ENCODE measurements around the gene PAQR8.
"Not testable (repeated sequence)": the region's sequence is repeated elsewhere in the genome, so short reads cannot be mapped to it uniquely, and the experiment has no call there.

PAQR8 gene

GRCh38 chr6:52377538-52378221 lies 15.7 kb downstream of the PAQR8 start:
- no peak for DNase-seq

GRCh38 chr6:52381249-52381648 lies 19.3 kb downstream of the PAQR8 start:
- no peak for DNase-seq

GRCh38 chr6:52384145-52384766 lies 22.3 kb downstream of the PAQR8 start:
- no peak for DNase-seq

- DNase-seq, result no peak
Observed at GRCh38 chr6:52385074-52385473, 23.1 kb downstream of the PAQR8 start.

GRCh38 chr6:52388119-52388518 lies 26.2 kb downstream of the PAQR8 start:
- DNase-seq, result not testable (repeated sequence)

GRCh38 chr6:52388790-52389189 lies 26.8 kb downstream of the PAQR8 start:
- no peak for DNase-seq

GRCh38 chr6:52389264-52389625 lies 27.3 kb downstream of the PAQR8 start:
- DNase-seq, result no peak

- DNase-seq, result peak; percentile 46 to 66
Observed at GRCh38 chr6:52389626-52390360, 27.8 kb downstream of the PAQR8 start.

GRCh38 chr6:52390361-52390727 lies 28.4 kb downstream of the PAQR8 start:
- peak; percentile 70 to 82 for DNase-seq

- no peak for DNase-seq
Observed at GRCh38 chr6:52391599-52391998, 29.6 kb downstream of the PAQR8 start.

GRCh38 chr6:52392944-52393343 lies 31.0 kb downstream of the PAQR8 start:
- no peak for DNase-seq

GRCh38 chr6:52393780-52394179 lies 31.8 kb downstream of the PAQR8 start:
- DNase-seq, result no peak

- DNase-seq, result peak; percentile 38 to 70
Observed at GRCh38 chr6:52394251-52394666, 32.3 kb downstream of the PAQR8 start.

GRCh38 chr6:52395969-52396368 lies 34.0 kb downstream of the PAQR8 start:
- DNase-seq, result no peak

GRCh38 chr6:52399511-52400312 lies 37.8 kb downstream of the PAQR8 start:
- peak; percentile 46 to 64 for DNase-seq

GRCh38 chr6:52400313-52401041 lies 38.5 kb downstream of the PAQR8 start:
- DNase-seq, result no peak

GRCh38 chr6:52403086-52403485 lies 41.1 kb downstream of the PAQR8 start:
- no peak for DNase-seq

- no peak for DNase-seq
Observed at GRCh38 chr6:52403627-52404026, 41.7 kb downstream of the PAQR8 start.

- DNase-seq, result no peak
Observed at GRCh38 chr6:52405243-52405642, 43.3 kb downstream of the PAQR8 start.

- DNase-seq, result peak in 1 of 2 donors; percentile 58
Observed at GRCh38 chr6:52407467-52407866, 45.5 kb downstream of the PAQR8 start.

GRCh38 chr6:52409499-52409898 lies 47.5 kb downstream of the PAQR8 start:
- no peak for DNase-seq

GRCh38 chr6:52410979-52411378 lies 49.0 kb downstream of the PAQR8 start:
- DNase-seq, result no peak

- DNase-seq, result no peak
Observed at GRCh38 chr6:52411911-52412310, 50.0 kb downstream of the PAQR8 start.
